ENCODE measurements around the gene COX19. TPM values are rescaled to one million over a fixed set of nuclear protein-coding genes. Genes with fewer than 3 reads are reported as not detected.

Gene COX19
- polyA plus RNA-seq, 1 donor from 2014 or later: 16.0 TPM

GRCh38 chr7:1020849-1021251 lies 45.5 kb upstream of the COX19 start:
- H3K9ac ChIP-seq (ENCODE audit: low read length): no peak overlapping the region
- H3K9me2 ChIP-seq (ENCODE audit: insufficient read depth, low read length): no peaks in the 10 kb centered on the region
- H3K79me2 ChIP-seq (replicated peaks; ENCODE audit: insufficient read depth, low read length): peaks cover 26% of the 10 kb centered on the region
- no peak overlapping the region for H3K4me2 ChIP-seq (ENCODE audit: low read length)
- H2AFZ ChIP-seq (ENCODE audit: low read depth, low read length): no peak overlapping the region
- no peaks in the 10 kb centered on the region for H3F3A ChIP-seq (ENCODE audit: insufficient read depth, low read length, poor library complexity, severe bottlenecking)
- H3K9me3 ChIP-seq (ENCODE audit: low read length): peaks cover 14% of the 10 kb centered on the region
- H4K20me1 ChIP-seq (ENCODE audit: insufficient read depth): peaks cover 15% of the 10 kb centered on the region
- H3K27me3 ChIP-seq (ENCODE audit: insufficient read depth, low read depth, low read length): no peaks in the 10 kb centered on the region
- no peak overlapping the region for H3K4me3 ChIP-seq (ENCODE audit: low read length)
- H3K27ac ChIP-seq (ENCODE audit: low read length): no peak overlapping the region
- H3K36me3 ChIP-seq (ENCODE audit: insufficient read depth, low read length): peaks cover 14% of the 10 kb centered on the region
- TF ChIP-seq POLR2AphosphoS5 (IDR thresholded peaks at IDR 0.05) (no peak), MXI1 (conservative IDR thresholded peaks at IDR 0.05; ENCODE audit: poor library complexity, severe bottlenecking) (no peak), EP300 (conservative IDR thresholded peaks at IDR 0.05; ENCODE audit: poor library complexity, severe bottlenecking) (no peak), RAD21 (conservative IDR thresholded peaks at IDR 0.05) (no peak), SMC3 (conservative IDR thresholded peaks at IDR 0.05; ENCODE audit: poor library complexity) (no peak), EZH2 (IDR thresholded peaks at IDR 0.05; ENCODE audit: borderline replicate concordance, insufficient read depth, low read length, poor library complexity, severe bottlenecking) (no peak), TAF1 (IDR thresholded peaks at IDR 0.05; ENCODE audit: low read depth) (no peak)
- TF ChIP-seq, protein P1, sequence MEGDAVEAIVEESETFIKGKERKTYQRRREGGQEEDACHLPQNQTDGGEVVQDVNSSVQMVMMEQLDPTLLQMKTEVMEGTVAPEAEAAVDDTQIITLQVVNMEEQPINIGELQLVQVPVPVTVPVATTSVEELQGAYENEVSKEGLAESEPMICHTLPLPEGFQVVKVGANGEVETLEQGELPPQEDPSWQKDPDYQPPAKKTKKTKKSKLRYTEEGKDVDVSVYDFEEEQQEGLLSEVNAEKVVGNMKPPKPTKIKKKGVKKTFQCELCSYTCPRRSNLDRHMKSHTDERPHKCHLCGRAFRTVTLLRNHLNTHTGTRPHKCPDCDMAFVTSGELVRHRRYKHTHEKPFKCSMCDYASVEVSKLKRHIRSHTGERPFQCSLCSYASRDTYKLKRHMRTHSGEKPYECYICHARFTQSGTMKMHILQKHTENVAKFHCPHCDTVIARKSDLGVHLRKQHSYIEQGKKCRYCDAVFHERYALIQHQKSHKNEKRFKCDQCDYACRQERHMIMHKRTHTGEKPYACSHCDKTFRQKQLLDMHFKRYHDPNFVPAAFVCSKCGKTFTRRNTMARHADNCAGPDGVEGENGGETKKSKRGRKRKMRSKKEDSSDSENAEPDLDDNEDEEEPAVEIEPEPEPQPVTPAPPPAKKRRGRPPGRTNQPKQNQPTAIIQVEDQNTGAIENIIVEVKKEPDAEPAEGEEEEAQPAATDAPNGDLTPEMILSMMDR (IDR thresholded peaks at IDR 0.05; ENCODE audit: poor library complexity, severe bottlenecking): no peak
- TF ChIP-seq, protein P2, sequence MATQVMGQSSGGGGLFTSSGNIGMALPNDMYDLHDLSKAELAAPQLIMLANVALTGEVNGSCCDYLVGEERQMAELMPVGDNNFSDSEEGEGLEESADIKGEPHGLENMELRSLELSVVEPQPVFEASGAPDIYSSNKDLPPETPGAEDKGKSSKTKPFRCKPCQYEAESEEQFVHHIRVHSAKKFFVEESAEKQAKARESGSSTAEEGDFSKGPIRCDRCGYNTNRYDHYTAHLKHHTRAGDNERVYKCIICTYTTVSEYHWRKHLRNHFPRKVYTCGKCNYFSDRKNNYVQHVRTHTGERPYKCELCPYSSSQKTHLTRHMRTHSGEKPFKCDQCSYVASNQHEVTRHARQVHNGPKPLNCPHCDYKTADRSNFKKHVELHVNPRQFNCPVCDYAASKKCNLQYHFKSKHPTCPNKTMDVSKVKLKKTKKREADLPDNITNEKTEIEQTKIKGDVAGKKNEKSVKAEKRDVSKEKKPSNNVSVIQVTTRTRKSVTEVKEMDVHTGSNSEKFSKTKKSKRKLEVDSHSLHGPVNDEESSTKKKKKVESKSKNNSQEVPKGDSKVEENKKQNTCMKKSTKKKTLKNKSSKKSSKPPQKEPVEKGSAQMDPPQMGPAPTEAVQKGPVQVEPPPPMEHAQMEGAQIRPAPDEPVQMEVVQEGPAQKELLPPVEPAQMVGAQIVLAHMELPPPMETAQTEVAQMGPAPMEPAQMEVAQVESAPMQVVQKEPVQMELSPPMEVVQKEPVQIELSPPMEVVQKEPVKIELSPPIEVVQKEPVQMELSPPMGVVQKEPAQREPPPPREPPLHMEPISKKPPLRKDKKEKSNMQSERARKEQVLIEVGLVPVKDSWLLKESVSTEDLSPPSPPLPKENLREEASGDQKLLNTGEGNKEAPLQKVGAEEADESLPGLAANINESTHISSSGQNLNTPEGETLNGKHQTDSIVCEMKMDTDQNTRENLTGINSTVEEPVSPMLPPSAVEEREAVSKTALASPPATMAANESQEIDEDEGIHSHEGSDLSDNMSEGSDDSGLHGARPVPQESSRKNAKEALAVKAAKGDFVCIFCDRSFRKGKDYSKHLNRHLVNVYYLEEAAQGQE (IDR thresholded peaks at IDR 0.05; ENCODE audit: borderline replicate concordance): no peak

- no peak for TF ChIP-seq EP300 (conservative IDR thresholded peaks at IDR 0.05; ENCODE audit: poor library complexity, severe bottlenecking)
- Histone ChIP-seq H2AFZ (ENCODE audit: low read depth, low read length) (no peak overlapping the region), H3K36me3 (ENCODE audit: insufficient read depth, low read length) (peaks cover 11% of the 10 kb centered on the region), H4K20me1 (ENCODE audit: insufficient read depth) (peaks cover 14% of the 10 kb centered on the region), H3K79me2 (replicated peaks; ENCODE audit: insufficient read depth, low read length) (peaks cover 18% of the 10 kb centered on the region), H3F3A (ENCODE audit: insufficient read depth, low read length, poor library complexity, severe bottlenecking) (no peaks in the 10 kb centered on the region), H3K4me2 (ENCODE audit: low read length) (no peak overlapping the region), H3K9me3 (ENCODE audit: low read length) (peaks cover 14% of the 10 kb centered on the region), H3K27ac (ENCODE audit: low read length) (no peak overlapping the region), H3K9me2 (ENCODE audit: insufficient read depth, low read length) (no peaks in the 10 kb centered on the region), H3K4me3 (ENCODE audit: low read length) (no peak overlapping the region), H3K9ac (ENCODE audit: low read length) (no peak overlapping the region), H3K27me3 (ENCODE audit: insufficient read depth, low read depth, low read length) (no peaks in the 10 kb centered on the region)
Measured at GRCh38 chr7:1019789-1020610, 44.7 kb upstream of the COX19 start.

Data from neural cell (in vitro differentiated cells).